OCI-LY7 (cell line): ENCODE data around the gene PTRH1. TPM values are rescaled to one million over a fixed set of nuclear protein-coding genes. Genes with fewer than 3 reads are reported as not detected.
A peak's percentile ranks its signal among the peaks of the same experiment; 100 is the strongest.

Experiments used
- BruUV-seq: library from RNA; stranded (reverse); fragments of 400-500 nt; replicated peaks from 2 replicates; lab custom pipeline; 2021; lab: Mats Ljungman, UMichigan
- CTCF ChIA-PET: fragments of 300-600 bp; sonication (Branson Sonifier 250); formaldehyde crosslinking; loops from one replicate; lab custom pipeline; 2022; ENCODE audit warnings: antibody characterized with exemption; ENCODE audit not compliant: unreplicated experiment; lab: Charles Lee
- POLR2A ChIA-PET: fragments of 300-600 bp; sonication (Branson Sonifier 250); formaldehyde crosslinking; loops from one replicate; lab custom pipeline; 2022; ENCODE audit warnings: antibody characterized with exemption; lab: Charles Lee
- DNase-seq: peaks from one replicate; pipeline ENCODE4 v3.0.0-alpha.2; 2015; ENCODE audit warnings: low spot score
- H2AFZ ChIP-seq: fragments of 200-600 bp; sonication (generic), shearing (Covaris generic); 2 replicates; pipeline ENCODE4 v1.6.1; 2014; ENCODE audit warnings: mild to moderate bottlenecking, antibody characterized with exemption, low read length, moderate library complexity
- H3K27ac ChIP-seq: fragments of 200-600 bp; sonication (generic); 2 replicates; pipeline ENCODE4 v1.5.1; 2014; ENCODE audit warnings: mixed run types, low read depth, mild to moderate bottlenecking, moderate library complexity, low read length, inconsistent platforms; ENCODE audit not compliant: poor library complexity, severe bottlenecking
- H3K36me3 ChIP-seq: fragments of 200-600 bp; sonication (generic); 2 replicates; pipeline ENCODE4 v1.6.1; 2014; ENCODE audit warnings: mild to moderate bottlenecking, antibody characterized with exemption, low read length, moderate library complexity, mixed read lengths; ENCODE audit not compliant: insufficient read depth
- H3K4me1 ChIP-seq: fragments of 200-600 bp; sonication (generic); 2 replicates; pipeline ENCODE4 v1.5.1; 2014; ENCODE audit warnings: mild to moderate bottlenecking, low read length; ENCODE audit not compliant: insufficient read depth, poor library complexity, severe bottlenecking
- H3K4me2 ChIP-seq: fragments of 200-600 bp; sonication (generic); 2 replicates; pipeline ENCODE4 v1.6.1; 2014; ENCODE audit warnings: mild to moderate bottlenecking, low read length
- H3K4me3 ChIP-seq: fragments of 200-600 bp; sonication (generic); 2 replicates; pipeline ENCODE4 v1.5.1; 2014; ENCODE audit warnings: mild to moderate bottlenecking, low read depth, low read length; ENCODE audit not compliant: poor library complexity, severe bottlenecking
- H3K79me2 ChIP-seq: fragments of 200-600 bp; sonication (generic); 2 replicates; pipeline ENCODE4 v1.6.1; 2016; ENCODE audit warnings: low read depth, mild to moderate bottlenecking, low read length, moderate library complexity, mixed read lengths; ENCODE audit not compliant: insufficient read depth
- H3K9me2 ChIP-seq: fragments of 200-600 bp; sonication (generic); 2 replicates; pipeline ENCODE4 v1.6.1; 2016; ENCODE audit warnings: mild to moderate bottlenecking, low read length, mixed read lengths; ENCODE audit not compliant: insufficient read depth
- H3K9me3 ChIP-seq: fragments of 200-600 bp; sonication (generic); 2 replicates; pipeline ENCODE4 v1.6.1; 2014; ENCODE audit warnings: mild to moderate bottlenecking, mixed run types, low read length, mixed read lengths
- H4K20me1 ChIP-seq: fragments of 200-600 bp; sonication (generic); 2 replicates; pipeline ENCODE4 v1.6.1; 2014; ENCODE audit warnings: mild to moderate bottlenecking, antibody characterized with exemption, low read length, moderate library complexity, mixed read lengths; ENCODE audit not compliant: insufficient read depth
- EZH2phosphoT487 ChIP-seq: fragments of 200-600 bp; sonication (generic); IDR thresholded peaks from 2 replicates; pipeline ENCODE4 v1.6.1; 2018; ENCODE audit warnings: low read depth, borderline replicate concordance, mild to moderate bottlenecking, mixed run types, antibody characterized with exemption, low read length, moderate library complexity, mixed read lengths
- intact Hi-C: fragments of 100-400 bp; cut with micrococcal nuclease; formaldehyde crosslinking; loops from one replicate; pipeline ENCODE4 v1.10.0; 2022; ENCODE audit not compliant: unreplicated experiment
- total RNA-seq, 2 experiments: library from RNA; depleted of rRNA in 1 of 2; stranded (reverse); fragments of >200 nt in 1 of 2; shearing (Covaris generic) in 1 of 2; gene quantifications; 2 replicates each; pipeline ENCODE4 v1.2.3, GENCODE V29; 2014 to 2022
- TF ChIP-seq, protein P1 (sequence below): fragments of 200-600 bp; sonication (generic); conservative IDR thresholded peaks from 2 replicates; pipeline ENCODE4 v1.5.1; 2014; ENCODE audit warnings: mild to moderate bottlenecking, antibody characterized with exemption, low read length, moderate library complexity, mixed read lengths

PTRH1 gene
- total RNA-seq, 2 experiments from 2014 or later, result 8.9 to 11.1 TPM

DNA sequence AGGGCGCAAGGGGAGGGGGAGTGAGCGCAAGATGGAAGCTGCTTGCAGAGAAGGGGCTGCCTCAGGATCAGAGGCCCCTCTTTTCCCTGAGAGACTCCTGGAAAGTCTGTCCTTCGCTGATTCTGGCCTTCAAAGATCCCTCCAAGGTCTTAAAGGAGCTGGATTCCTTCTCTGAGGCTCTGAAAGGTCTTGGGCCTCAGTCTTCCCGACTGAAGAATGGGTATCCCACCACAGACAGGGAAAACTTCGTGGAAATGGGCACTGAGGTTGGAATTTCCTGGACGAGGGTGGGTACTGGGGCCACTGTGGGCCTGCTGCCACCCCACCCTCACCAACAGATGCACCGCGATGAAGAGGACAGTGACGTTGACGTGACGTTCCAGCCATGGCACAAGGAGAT lies 3.1 kb downstream of the PTRH1 start:
- Histone ChIP-seq H3K27ac (no peak overlapping the region), H3K4me3 (no peak overlapping the region), H3K9me3 (no peaks in the 10 kb centered on the region), H3K4me1 (peaks cover 22% of the 10 kb centered on the region), H3K9me2 (no peaks in the 10 kb centered on the region), H3K36me3 (no peaks in the 10 kb centered on the region), H4K20me1 (no peaks in the 10 kb centered on the region; the same call in 1 of the 2 replicates), H3K4me2 (no peak overlapping the region), H3K79me2 (no peaks in the 10 kb centered on the region), H2AFZ (no peak overlapping the region)
- TF ChIP-seq, protein P1, sequence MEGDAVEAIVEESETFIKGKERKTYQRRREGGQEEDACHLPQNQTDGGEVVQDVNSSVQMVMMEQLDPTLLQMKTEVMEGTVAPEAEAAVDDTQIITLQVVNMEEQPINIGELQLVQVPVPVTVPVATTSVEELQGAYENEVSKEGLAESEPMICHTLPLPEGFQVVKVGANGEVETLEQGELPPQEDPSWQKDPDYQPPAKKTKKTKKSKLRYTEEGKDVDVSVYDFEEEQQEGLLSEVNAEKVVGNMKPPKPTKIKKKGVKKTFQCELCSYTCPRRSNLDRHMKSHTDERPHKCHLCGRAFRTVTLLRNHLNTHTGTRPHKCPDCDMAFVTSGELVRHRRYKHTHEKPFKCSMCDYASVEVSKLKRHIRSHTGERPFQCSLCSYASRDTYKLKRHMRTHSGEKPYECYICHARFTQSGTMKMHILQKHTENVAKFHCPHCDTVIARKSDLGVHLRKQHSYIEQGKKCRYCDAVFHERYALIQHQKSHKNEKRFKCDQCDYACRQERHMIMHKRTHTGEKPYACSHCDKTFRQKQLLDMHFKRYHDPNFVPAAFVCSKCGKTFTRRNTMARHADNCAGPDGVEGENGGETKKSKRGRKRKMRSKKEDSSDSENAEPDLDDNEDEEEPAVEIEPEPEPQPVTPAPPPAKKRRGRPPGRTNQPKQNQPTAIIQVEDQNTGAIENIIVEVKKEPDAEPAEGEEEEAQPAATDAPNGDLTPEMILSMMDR, result no peak
- no peak for TF ChIP-seq EZH2phosphoT487
- intact Hi-C loops, result no loop called here
- ChIA-PET CTCF (no interaction called here), POLR2A (no interaction called here)
- DNase-seq, result no peak
- no TSS peak for BruUV-seq

DNA sequence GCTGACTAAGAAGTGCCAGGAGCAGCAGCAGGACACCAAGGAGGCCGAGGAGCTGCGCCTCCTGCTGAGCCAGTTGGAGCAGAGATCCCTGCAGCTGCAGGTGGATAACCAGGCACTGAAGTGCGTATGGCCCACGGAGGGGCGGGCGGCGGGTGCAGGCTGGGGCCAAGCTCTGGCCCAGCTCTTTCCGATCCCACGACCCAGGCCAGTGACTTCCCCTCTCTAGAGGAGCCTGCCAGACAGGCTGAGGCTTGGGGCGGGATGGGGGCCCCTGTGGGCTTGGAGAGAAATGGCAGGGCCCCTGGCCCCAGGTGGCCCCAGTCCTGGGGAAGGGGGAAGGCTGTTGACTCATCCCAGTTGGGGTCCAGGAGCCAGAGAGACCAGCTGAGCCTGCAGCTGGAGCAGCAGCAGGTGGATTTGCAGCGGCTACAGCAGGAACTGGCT lies 3.6 kb downstream of the PTRH1 start:
- H3K9me2 ChIP-seq, result no peaks in the 10 kb centered on the region
- intact Hi-C loops, result no loop called here
- H3K4me1 ChIP-seq, result peaks cover 27% of the 10 kb centered on the region
- no peak overlapping the region for H3K27ac ChIP-seq
- TF ChIP-seq EZH2phosphoT487, result no peak
- TF ChIP-seq, protein P1, result no peak
- H2AFZ ChIP-seq, result no peak overlapping the region
- ChIA-PET POLR2A (no interaction called here), CTCF (no interaction called here)
- H3K4me2 ChIP-seq, result no peak overlapping the region
- H3K9me3 ChIP-seq, result no peaks in the 10 kb centered on the region
- H4K20me1 ChIP-seq, result no peaks in the 10 kb centered on the region; the same call in 1 of the 2 replicates
- BruUV-seq, result no TSS peak
- no peak for DNase-seq
- H3K4me3 ChIP-seq, result no peak overlapping the region
- H3K36me3 ChIP-seq, result no peaks in the 10 kb centered on the region
- H3K79me2 ChIP-seq, result no peaks in the 10 kb centered on the region

DNA sequence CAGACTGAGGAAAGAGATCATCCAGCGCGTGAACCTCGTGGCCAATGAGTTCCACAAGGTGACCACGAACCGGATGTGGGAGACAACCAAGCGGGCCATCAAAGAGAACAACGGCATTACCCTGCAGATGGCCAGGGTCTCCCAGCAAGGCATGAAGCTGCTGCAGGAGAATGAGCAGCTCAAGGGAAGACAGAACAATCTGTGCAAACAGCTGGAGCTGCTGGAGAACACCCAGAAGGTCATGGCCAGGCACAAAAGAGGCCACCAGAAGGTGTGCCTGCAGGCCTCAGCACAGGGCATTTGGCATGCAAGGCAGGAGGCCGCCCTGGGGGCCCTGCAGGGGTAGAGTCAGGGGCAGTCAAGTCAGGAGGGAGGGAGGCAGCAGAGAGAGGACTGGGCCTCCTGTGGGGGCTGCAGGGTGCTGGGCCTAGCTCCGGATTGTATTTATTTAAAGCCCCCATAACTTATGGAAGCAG lies 4.2 kb downstream of the PTRH1 start:
- no TSS peak for BruUV-seq
- H3K36me3 ChIP-seq, result no peaks in the 10 kb centered on the region
- no peak overlapping the region for H3K4me3 ChIP-seq
- H3K79me2 ChIP-seq, result no peaks in the 10 kb centered on the region
- no peak for TF ChIP-seq EZH2phosphoT487
- TF ChIP-seq, protein P1, result no peak
- DNase-seq, result peak; percentile 33
- no peaks in the 10 kb centered on the region for H3K9me2 ChIP-seq
- ChIA-PET CTCF (no interaction called here), POLR2A (no interaction called here)
- H3K9me3 ChIP-seq, result no peaks in the 10 kb centered on the region
- intact Hi-C loops, result no loop called here
- H4K20me1 ChIP-seq, result no peaks in the 10 kb centered on the region; the same call in 1 of the 2 replicates
- no peak overlapping the region for H3K27ac ChIP-seq
- no peak overlapping the region for H2AFZ ChIP-seq
- H3K4me2 ChIP-seq, result no peak overlapping the region
- H3K4me1 ChIP-seq, result peaks cover 25% of the 10 kb centered on the region
